HG03159 (cell line): ENCODE results near the gene RAB6B.

Experiments
- ATAC-seq: cut with Tn5 transposase; IDR thresholded peaks from one replicate; pipeline ENCODE4 v1.9.1; 2021; ENCODE audit warnings: mild to moderate bottlenecking, moderate library complexity; ENCODE audit not compliant: unreplicated experiment

Gene RAB6B

DNA sequence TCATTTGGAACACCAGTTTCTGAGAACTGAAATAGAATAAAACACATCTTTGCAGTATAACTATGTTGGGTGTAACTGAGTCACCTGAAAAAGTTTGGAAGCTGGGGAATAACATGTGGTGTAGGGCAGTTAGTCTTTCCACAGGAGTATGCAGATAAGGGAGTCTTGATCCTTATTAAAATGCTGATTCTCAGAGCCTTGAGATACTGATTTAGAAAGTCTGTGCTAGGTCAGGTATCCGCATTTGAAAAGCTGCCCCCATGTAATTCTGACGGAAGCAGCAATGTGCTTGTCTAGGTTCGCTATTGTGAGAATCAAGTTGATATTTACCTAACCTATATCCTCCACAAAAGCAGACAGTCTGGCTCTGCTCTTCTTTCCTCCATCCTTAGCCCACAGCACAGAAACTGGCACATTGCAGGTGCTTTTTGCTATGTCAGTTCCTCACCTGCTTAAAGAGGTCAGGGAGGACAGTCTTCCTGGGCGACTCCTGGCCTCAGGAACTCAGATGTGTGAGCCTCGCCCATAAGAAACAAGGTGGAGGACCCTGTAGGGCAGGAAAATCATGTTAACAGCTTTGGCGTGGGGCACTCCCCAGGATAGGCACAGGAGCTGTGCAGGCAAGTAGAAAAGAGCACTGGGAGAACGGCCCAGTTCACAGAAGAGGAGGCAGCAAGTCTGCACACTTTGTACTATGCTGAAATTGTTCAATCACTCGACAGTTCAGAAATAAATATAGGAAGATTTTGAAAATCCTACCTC is 117.7 kb downstream of the RAB6B start:
- no peak for ATAC-seq

DNA sequence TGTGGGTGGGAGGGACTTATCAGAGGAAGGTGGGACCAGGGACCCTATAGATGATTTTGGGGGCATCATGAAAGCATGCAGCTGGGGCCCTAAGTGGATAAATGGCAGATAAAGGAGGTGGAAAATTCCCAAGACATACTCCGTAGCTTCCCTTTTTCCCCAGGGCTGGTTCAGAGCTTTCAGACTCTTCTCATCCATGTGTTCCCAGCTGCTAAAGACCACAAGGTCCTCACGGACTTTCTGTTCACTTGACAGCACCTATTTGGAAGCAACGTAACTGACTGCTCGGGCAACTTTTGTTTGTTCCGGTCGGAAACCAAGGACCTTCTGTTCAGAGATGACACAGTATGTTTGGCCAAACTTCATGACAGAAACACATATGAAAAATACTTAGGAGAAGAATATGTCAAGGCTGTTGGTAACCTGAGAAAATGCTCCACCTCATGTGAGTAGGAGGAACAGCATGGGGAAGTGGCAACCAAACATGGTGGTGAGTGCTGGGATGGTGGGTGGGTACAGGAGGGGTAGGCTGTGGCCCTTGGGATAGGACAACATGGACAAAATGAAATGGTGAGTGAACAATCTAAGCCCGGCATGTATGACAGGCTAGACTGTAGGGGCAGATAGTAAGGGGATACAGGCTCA is 118.8 kb downstream of the RAB6B start:
- ATAC-seq = no peak

GRCh38 chr3:133775835-133776234 is 119.8 kb downstream of the RAB6B start:
- no peak for ATAC-seq

DNA sequence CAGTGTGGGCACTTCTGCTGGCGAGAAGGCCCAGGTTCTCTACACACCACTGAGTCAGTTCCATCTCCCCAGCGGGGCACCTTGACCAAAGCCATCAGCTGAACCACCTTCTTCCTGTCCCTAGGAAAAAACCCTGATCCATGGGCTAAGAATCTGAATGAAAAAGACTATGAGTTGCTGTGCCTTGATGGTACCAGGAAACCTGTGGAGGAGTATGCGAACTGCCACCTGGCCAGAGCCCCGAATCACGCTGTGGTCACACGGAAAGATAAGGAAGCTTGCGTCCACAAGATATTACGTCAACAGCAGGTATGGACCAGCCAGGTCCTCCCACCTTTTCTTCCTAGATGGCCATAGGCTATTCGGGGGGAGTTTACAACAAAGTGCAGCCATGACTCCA is 120.4 kb downstream of the RAB6B start:
- no peak for ATAC-seq
